ENCODE results near the gene ZMYND8.

Gene ZMYND8

GRCh38 chr20:47353692-47354463 lies 2.6 kb downstream of the ZMYND8 start:
- no peak for DNase-seq

GRCh38 chr20:47353239-47353691 lies 3.2 kb downstream of the ZMYND8 start:
- DNase-seq, result no peak

GRCh38 chr20:47352332-47353238 lies 3.9 kb downstream of the ZMYND8 start:
- peak in 1 of 2 experiments; percentile 71 for DNase-seq

GRCh38 chr20:47351643-47352331 lies 4.7 kb downstream of the ZMYND8 start:
- peak in 1 of 2 experiments; percentile 52 for DNase-seq

GRCh38 chr20:47350691-47351545 lies 5.6 kb downstream of the ZMYND8 start:
- no peak for DNase-seq

- no peak for DNase-seq
Observed at GRCh38 chr20:47350181-47350550, 6.3 kb downstream of the ZMYND8 start.

GRCh38 chr20:47349365-47350180 lies 6.9 kb downstream of the ZMYND8 start:
- DNase-seq, result no peak

GRCh38 chr20:47348539-47349142 lies 7.9 kb downstream of the ZMYND8 start:
- no peak for DNase-seq

- no peak for DNase-seq
Observed at GRCh38 chr20:47347661-47348435, 8.7 kb downstream of the ZMYND8 start.

GRCh38 chr20:47346172-47346571 lies 10.3 kb downstream of the ZMYND8 start:
- DNase-seq, result no peak

GRCh38 chr20:47345214-47345613 lies 11.3 kb downstream of the ZMYND8 start:
- DNase-seq, result no peak

- DNase-seq, result no peak
Observed at GRCh38 chr20:47343007-47343472, 13.5 kb downstream of the ZMYND8 start.

- DNase-seq, result no peak
Observed at GRCh38 chr20:47338131-47338628, 18.3 kb downstream of the ZMYND8 start.

- DNase-seq, result no peak
Observed at GRCh38 chr20:47337413-47337812, 19.1 kb downstream of the ZMYND8 start.

- DNase-seq, result no peak
Observed at GRCh38 chr20:47336129-47336754, 20.3 kb downstream of the ZMYND8 start.

GRCh38 chr20:47335251-47336128 lies 21.0 kb downstream of the ZMYND8 start:
- DNase-seq, result no peak

- DNase-seq, result no peak
Observed at GRCh38 chr20:47334022-47334551, 22.4 kb downstream of the ZMYND8 start.

Data from NCI-H187 (cell line).